Measurements from ENCODE around the gene EIF3F.

GRCh38 chr11:8002676-8003075 is 15.5 kb downstream of the EIF3F start:
- TF ChIP-seq CTCF (IDR thresholded peaks at IDR 0.05; ENCODE audit: poor library complexity) (no peak), EZH2 (IDR thresholded peaks at IDR 0.05; ENCODE audit: borderline replicate concordance) (no peak), EZH2phosphoT487 (IDR thresholded peaks at IDR 0.05; ENCODE audit: low read depth, severe bottlenecking, unreplicated experiment) (no peak)

All from hepatocyte (in vitro differentiated cells).